Measurements from ENCODE around the gene MED9. TPM values are rescaled to one million over a fixed set of nuclear protein-coding genes. Genes with fewer than 3 reads are reported as not detected.
A peak's percentile ranks its signal among the peaks of the same experiment; 100 is the strongest.

Gene MED9
- total RNA-seq, 3 donors from 2014 or later = 17.9 to 23.1 (median 20.3) TPM

GRCh38 chr17:17434477-17434876, 42.3 kb upstream of the MED9 start:
- Histone ChIP-seq H3K9me3 (no peaks in the 10 kb centered on the region), H3K4me3 (no peak overlapping the region), H3K36me3 (ENCODE audit: low read depth) (no peaks in the 10 kb centered on the region), H3K4me1 (ENCODE audit: low read depth) (peaks cover 3% of the 10 kb centered on the region)
- intact Hi-C loops (cut with DNase I, micrococcal nuclease) = no loop called here
- no peak for DNase-seq
- ATAC-seq = no peak
- TF ChIP-seq CTCF (IDR thresholded peaks at IDR 0.05) = no peak

- Histone ChIP-seq H3K4me1 (ENCODE audit: low read depth) (peaks cover 5% of the 10 kb centered on the region), H3K4me3 (no peak overlapping the region), H3K9me3 (no peaks in the 10 kb centered on the region), H3K36me3 (ENCODE audit: low read depth) (no peaks in the 10 kb centered on the region)
- DNase-seq (no peak), ATAC-seq (peak; percentile 11)
- TF ChIP-seq CTCF (IDR thresholded peaks at IDR 0.05) = no peak
- intact Hi-C loops (cut with DNase I, micrococcal nuclease) = no loop called here
Observed at GRCh38 chr17:17435323-17435722, 41.5 kb upstream of the MED9 start.

- Histone ChIP-seq H3K9me3 (no peaks in the 10 kb centered on the region), H3K4me1 (ENCODE audit: low read depth) (peaks cover 2% of the 10 kb centered on the region), H3K36me3 (ENCODE audit: low read depth) (no peaks in the 10 kb centered on the region), H3K4me3 (no peak overlapping the region)
- TF ChIP-seq CTCF (IDR thresholded peaks at IDR 0.05) = no peak
- intact Hi-C loops (cut with DNase I, micrococcal nuclease) = no loop called here
- DNase-seq (no peak), ATAC-seq (no peak)
Observed at GRCh38 chr17:17437461-17437860, 39.3 kb upstream of the MED9 start.

GRCh38 chr17:17437893-17438292, 38.9 kb upstream of the MED9 start:
- Histone ChIP-seq H3K4me1 (ENCODE audit: low read depth) (peaks cover 2% of the 10 kb centered on the region), H3K4me3 (no peak overlapping the region), H3K9me3 (no peaks in the 10 kb centered on the region), H3K36me3 (ENCODE audit: low read depth) (no peaks in the 10 kb centered on the region)
- DNase-seq (no peak), ATAC-seq (no peak)
- TF ChIP-seq CTCF (IDR thresholded peaks at IDR 0.05) = no peak
- intact Hi-C loops (cut with DNase I, micrococcal nuclease) = no loop called here

- H3K36me3 ChIP-seq (ENCODE audit: low read depth) = no peaks in the 10 kb centered on the region
- ATAC-seq (peak; percentile 86), DNase-seq (peak in 2 of 3 donors; percentile 78 to 83)
- intact Hi-C loops (cut with DNase I, micrococcal nuclease) = no loop called here
- H3K4me1 ChIP-seq (ENCODE audit: low read depth) = peaks cover 2% of the 10 kb centered on the region
- no peak overlapping the region for H3K4me3 ChIP-seq
- peak; percentile 47 for TF ChIP-seq CTCF (IDR thresholded peaks at IDR 0.05)
- H3K9me3 ChIP-seq = no peaks in the 10 kb centered on the region
Observed at GRCh38 chr17:17440010-17440843, 36.6 kb upstream of the MED9 start.
